ENCODE measurements around the gene PDXK. TPM values are rescaled to one million over a fixed set of nuclear protein-coding genes. Genes with fewer than 3 reads are reported as not detected.

Gene PDXK
- total and polyA plus RNA-seq, 10 of the 15 experiments (the other 5 are each of a cell fraction or from before 2014, with no cell fraction given) = 3.7 to 141 (median 60.0) TPM

GRCh38 chr21:43681650-43682049 lies 37.3 kb upstream of the PDXK start (continued):
- TF ChIP-seq NR2C2 (IDR thresholded peaks at IDR 0.05; ENCODE audit: borderline replicate concordance, control insufficient read depth, insufficient read length, low read depth) (no peak), EZH2 (IDR thresholded peaks at IDR 0.05; ENCODE audit: borderline replicate concordance, control insufficient read depth, low read depth, low read length) (no peak), CHD2 (IDR thresholded peaks at IDR 0.05; ENCODE audit: borderline replicate concordance, low read depth, low read length) (no peak), SMAD5 (IDR thresholded peaks at IDR 0.05; ENCODE audit: low read depth) (no peak), E4F1 (IDR thresholded peaks at IDR 0.05; ENCODE audit: borderline replicate concordance, partially characterized antibody) (no peak), HSF1 (IDR thresholded peaks at IDR 0.05; ENCODE audit: low read depth, low read length) (no peak)

GRCh38 chr21:43684424-43684823 lies 34.5 kb upstream of the PDXK start:
- intact Hi-C loops (cut with micrococcal nuclease; ENCODE audit: unreplicated experiment) = no loop called here
- no peak for FAIRE-seq
- BruUV-seq (replicated peaks) = no TSS peak
- H3K36me3 ChIP-seq (ENCODE audit: control insufficient read depth in 2 of 2, insufficient read depth in 2 of 2, low read length in 1 of 2) = peaks cover 39 to 44% of the 10 kb centered on the region in 2 experiments
- H3K27ac ChIP-seq (ENCODE audit: control insufficient read depth, insufficient read depth) = no peak overlapping the region
- no peaks in the 10 kb centered on the region for H3K9me3 ChIP-seq (replicated peaks; ENCODE audit: control insufficient read depth, insufficient read depth, low read length)
- H2AFZ ChIP-seq (ENCODE audit: control insufficient read depth, low read depth, low read length) = no peak overlapping the region
- in situ Hi-C loops (cut with MboI) = loop anchor here (25.0 kb wide), 1 partner anchor 1472 kb away; the partner anchor contains the start of gene ABCG1
- ChIA-PET SMC1A (ENCODE audit: uncharacterized antibody, unreplicated experiment) (no interaction called here), RAD21 (ENCODE audit: unreplicated experiment) (no interaction called here), CTCF (no interaction called here), POLR2A (interaction anchor here (0.7 kb wide), 1 partner anchor 273 kb away, joined by 5 read pairs; no protein-coding TSS in a partner anchor)
- no peaks in the 10 kb centered on the region for H3K4me1 ChIP-seq (ENCODE audit: control insufficient read depth, insufficient read depth, low read length)
- DNase-seq (ENCODE audit: low read depth, low spot score) = no peak
- no peak overlapping the region for H3K4me3 ChIP-seq
- H3K9ac ChIP-seq (ENCODE audit: control insufficient read depth, insufficient read depth, low read length) = no peak overlapping the region
- no peaks in the 10 kb centered on the region for H4K20me1 ChIP-seq (ENCODE audit: control insufficient read depth, insufficient read depth)
- 72% methylated on average over 3 of the region's 3 CpGs for WGBS (ENCODE audit: insufficient coverage, insufficient replicate concordance, low lambda C conversion rate, missing lambda C conversion rate)
- H3K4me2 ChIP-seq (ENCODE audit: control insufficient read depth, insufficient read depth) = no peak overlapping the region
- H3K27me3 ChIP-seq (replicated peaks in 1 of 2; ENCODE audit: control insufficient read depth in 2 of 2, insufficient read depth in 2 of 2, low read length in 1 of 2) = no peaks in the 10 kb centered on the region
- no peaks in the 10 kb centered on the region for H3K79me2 ChIP-seq (ENCODE audit: control insufficient read depth, insufficient read depth, low read length)
- ATAC-seq = no peak
- no peak for TF ChIP-seq ZNF217 (IDR thresholded peaks at IDR 0.05)
- no peak for TF ChIP-seq CREB1 (IDR thresholded peaks at IDR 0.05; ENCODE audit: low read depth)
- no peak for TF ChIP-seq ATF7 (IDR thresholded peaks at IDR 0.05; ENCODE audit: low read depth)
- no peak for TF ChIP-seq MYC (IDR thresholded peaks at IDR 0.05; ENCODE audit: insufficient read depth, insufficient read length, insufficient replicate concordance, low read length, severe bottlenecking)
- no peak for TF ChIP-seq FOXK2 (IDR thresholded peaks at IDR 0.05)
- TF ChIP-seq SUPT20H (IDR thresholded peaks at IDR 0.05; ENCODE audit: borderline replicate concordance, control insufficient read depth, low read depth, low read length) = no peak
- TF ChIP-seq HDAC2 (IDR thresholded peaks at IDR 0.05) = no peak
- TF ChIP-seq POLR2AphosphoS2 (IDR thresholded peaks at IDR 0.05; ENCODE audit: low read depth, low read length) = no peak
- TF ChIP-seq LARP7 (IDR thresholded peaks at IDR 0.05) = no peak
- no peak for TF ChIP-seq SUZ12 (IDR thresholded peaks at IDR 0.05; ENCODE audit: unreplicated experiment)
- no peak for TF ChIP-seq SREBF1 (IDR thresholded peaks at IDR 0.05; ENCODE audit: low read length)

Measured in GM12878 (cell line).